OCI-LY3 (cell line): ENCODE data around the gene GUCY1A2.

ENCODE experiments used
- H2AFZ ChIP-seq: fragments of 200-600, 300-600 bp; shearing (Covaris generic); 2 replicates; pipeline ENCODE4 v1.6.0; 2014; ENCODE audit warnings: antibody characterized with exemption, low read depth, low read length
- H3K27ac ChIP-seq: fragments of 200-600, 300-600 bp; sonication (generic); 2 replicates; pipeline ENCODE4 v1.5.1; 2014; ENCODE audit warnings: mild to moderate bottlenecking, low read length, moderate library complexity, mixed read lengths
- H3K27me3 ChIP-seq: fragments of 200-600, 300-600 bp; sonication (generic); 2 replicates; pipeline ENCODE4 v1.6.1; 2014; ENCODE audit warnings: low read depth, low read length, mixed read lengths
- H3K36me3 ChIP-seq: fragments of 200-600, 300-600 bp; sonication (generic); replicated peaks from 2 replicates; pipeline ENCODE3; 2014; ENCODE audit warnings: low read depth, low read length, mixed read lengths
- H3K4me1 ChIP-seq: fragments of 300-600, 200-600 bp; sonication (generic); 2 replicates; pipeline ENCODE4 v1.6.1; 2014; ENCODE audit warnings: low read length, mixed read lengths
- H3K4me2 ChIP-seq: fragments of 200-600, 300-600 bp; sonication (generic); 2 replicates; pipeline ENCODE4 v1.6.1; 2014; ENCODE audit warnings: low read length, mixed read lengths
- H3K4me3 ChIP-seq: fragments of 300-600, 200-600 bp; sonication (generic); 2 replicates; pipeline ENCODE4 v1.5.1; 2014; ENCODE audit warnings: antibody characterized with exemption, mild to moderate bottlenecking, low read length, moderate library complexity
- H3K79me2 ChIP-seq: fragments of 300-600, 200-600 bp; shearing (Covaris generic); 2 replicates; pipeline ENCODE4 v1.6.1; 2014; ENCODE audit warnings: mild to moderate bottlenecking, low read length, mixed read lengths
- H3K9ac ChIP-seq: fragments of 300-600, 200-600 bp; shearing (Covaris generic); 2 replicates; pipeline ENCODE4 v1.6.0; 2014; ENCODE audit warnings: mild to moderate bottlenecking, low read length, moderate library complexity
- H3K9me3 ChIP-seq: fragments of 200-600, 300-600 bp; shearing (Covaris generic); 2 replicates; pipeline ENCODE4 v1.6.1; 2014; ENCODE audit warnings: low read length, mixed read lengths; ENCODE audit not compliant: insufficient read depth
- H4K20me1 ChIP-seq: fragments of 200-600, 300-600 bp; sonication (generic); 2 replicates; pipeline ENCODE4 v1.6.1; 2016; ENCODE audit warnings: low read length, mixed read lengths; ENCODE audit not compliant: insufficient read depth
- CTCF ChIP-seq: fragments of 200-600, 300-600 bp; sonication (generic); IDR thresholded peaks from 2 replicates; pipeline ENCODE4 v1.5.1; 2014; ENCODE audit warnings: antibody characterized with exemption, low read length, low read depth
- EZH2phosphoT487 ChIP-seq: fragments of 200-600 bp; shearing (Covaris generic); IDR thresholded peaks from 2 replicates; pipeline ENCODE4 v1.6.1; 2018; ENCODE audit warnings: antibody characterized with exemption, mixed run types, low read depth

The GUCY1A2 gene

GRCh38 chr11:107044503-107044902, 26.2 kb upstream of the GUCY1A2 start:
- Histone ChIP-seq H4K20me1 (no peaks in the 10 kb centered on the region), H3K27me3 (no peaks in the 10 kb centered on the region), H3K79me2 (no peaks in the 10 kb centered on the region), H3K27ac (no peak overlapping the region), H3K4me1 (no peaks in the 10 kb centered on the region), H3K36me3 (no peaks in the 10 kb centered on the region), H2AFZ (no peak overlapping the region), H3K9ac (no peak overlapping the region), H3K4me3 (no peak overlapping the region), H3K9me3 (no peaks in the 10 kb centered on the region), H3K4me2 (no peak overlapping the region)
- TF ChIP-seq CTCF (no peak), EZH2phosphoT487 (no peak)

GRCh38 chr11:107043242-107044006, 25.1 kb upstream of the GUCY1A2 start:
- H3K4me2 ChIP-seq: no peak overlapping the region
- no peak overlapping the region for H3K27ac ChIP-seq
- H3K79me2 ChIP-seq: no peaks in the 10 kb centered on the region
- no peaks in the 10 kb centered on the region for H3K4me1 ChIP-seq
- no peak overlapping the region for H3K9ac ChIP-seq
- no peak overlapping the region for H2AFZ ChIP-seq
- H3K36me3 ChIP-seq: no peaks in the 10 kb centered on the region
- H3K9me3 ChIP-seq: no peaks in the 10 kb centered on the region
- no peak overlapping the region for H3K4me3 ChIP-seq
- TF ChIP-seq CTCF: no peak
- TF ChIP-seq EZH2phosphoT487: no peak
- H3K27me3 ChIP-seq: no peaks in the 10 kb centered on the region
- H4K20me1 ChIP-seq: no peaks in the 10 kb centered on the region

GRCh38 chr11:107042748-107043147, 24.5 kb upstream of the GUCY1A2 start:
- no peak overlapping the region for H3K4me2 ChIP-seq
- no peak overlapping the region for H3K27ac ChIP-seq
- no peaks in the 10 kb centered on the region for H3K36me3 ChIP-seq
- H3K79me2 ChIP-seq: no peaks in the 10 kb centered on the region
- H3K27me3 ChIP-seq: no peaks in the 10 kb centered on the region
- TF ChIP-seq CTCF: no peak
- TF ChIP-seq EZH2phosphoT487: no peak
- no peak overlapping the region for H3K9ac ChIP-seq
- H3K4me3 ChIP-seq: no peak overlapping the region
- H3K4me1 ChIP-seq: no peaks in the 10 kb centered on the region
- no peaks in the 10 kb centered on the region for H3K9me3 ChIP-seq
- no peaks in the 10 kb centered on the region for H4K20me1 ChIP-seq
- H2AFZ ChIP-seq: no peak overlapping the region

GRCh38 chr11:107041088-107041444, 22.8 kb upstream of the GUCY1A2 start:
- no peak overlapping the region for H3K4me2 ChIP-seq
- H3K9ac ChIP-seq: no peak overlapping the region
- H3K27ac ChIP-seq: no peak overlapping the region

More at GRCh38 chr11:107041088-107041444, 22.8 kb upstream of the GUCY1A2 start:
- H3K9me3 ChIP-seq: no peaks in the 10 kb centered on the region
- no peak overlapping the region for H2AFZ ChIP-seq
- H3K4me3 ChIP-seq: no peak overlapping the region
- H3K27me3 ChIP-seq: no peaks in the 10 kb centered on the region
- H3K36me3 ChIP-seq: no peaks in the 10 kb centered on the region
- H3K79me2 ChIP-seq: no peaks in the 10 kb centered on the region
- H3K4me1 ChIP-seq: no peaks in the 10 kb centered on the region
- H4K20me1 ChIP-seq: no peaks in the 10 kb centered on the region
- TF ChIP-seq CTCF: no peak
- TF ChIP-seq EZH2phosphoT487: no peak
